CD4-positive, alpha-beta T cell (primary cell): ENCODE data around the gene ARHGEF4. TPM values are rescaled to one million over a fixed set of nuclear protein-coding genes. Genes with fewer than 3 reads are reported as not detected.

ENCODE experiments used
- ATAC-seq: fragments of 200-7000 bp; cut with Tn5 transposase; one replicate; pipeline ENCODE4 v1.10.0; 2022; ENCODE audit warnings: mild to moderate bottlenecking; ENCODE audit not compliant: poor library complexity
- CTCF ChIA-PET: fragments of 350-600 bp; sonication (Branson Sonifier 250); formaldehyde crosslinking; loops from one replicate; lab custom pipeline; 2021; ENCODE audit warnings: antibody characterized with exemption, inconsistent platforms; lab: Charles Lee
- POLR2A ChIA-PET: fragments of 350-600 bp; sonication (Branson Sonifier 250); formaldehyde crosslinking; loops from one replicate; lab custom pipeline; 2021; ENCODE audit warnings: antibody characterized with exemption, inconsistent platforms; lab: Charles Lee
- DNase-seq, 14 experiments: peaks; one replicate each; pipeline ENCODE4 v3.0.0-alpha.2; 2013 to 2020; ENCODE audit warnings: mixed read lengths in 2 of 14
- H3K27ac ChIP-seq, 2 donors: one replicate each; pipeline versions ENCODE4 v1.5.1 to v1.7.0; 2013; ENCODE audit warnings: low read length in 2 of 2, low read depth in 1 of 2, mild to moderate bottlenecking in 1 of 2
- H3K27me3 ChIP-seq, 2 experiments: 1 replicate in 1 of 2; 2 replicates in 1 of 2; pipeline versions ENCODE4 v1.6.1 to v1.7.0; 2013; ENCODE audit warnings: low read length in 2 of 2, control low read depth in 1 of 2, mild to moderate bottlenecking in 1 of 2, moderate library complexity in 1 of 2; ENCODE audit not compliant: insufficient read depth in 2 of 2, control insufficient read depth in 1 of 2
- H3K36me3 ChIP-seq: one replicate; pipeline ENCODE4 v1.6.1; 2013; ENCODE audit warnings: low read length, control low read depth; ENCODE audit not compliant: insufficient read depth
- H3K4me1 ChIP-seq: one replicate; pipeline ENCODE4 v1.6.1; 2013; ENCODE audit warnings: low read length, control low read depth; ENCODE audit not compliant: insufficient read depth
- H3K4me3 ChIP-seq: one replicate; pipeline ENCODE4 v1.5.1; 2013; ENCODE audit warnings: mild to moderate bottlenecking, low read length, moderate library complexity
- H3K9me3 ChIP-seq, 2 experiments: 1 replicate in 1 of 2; 2 replicates in 1 of 2; pipeline versions ENCODE4 v1.6.1 to v1.7.0; 2013; ENCODE audit warnings: low read length in 2 of 2, mild to moderate bottlenecking in 2 of 2, control low read depth in 1 of 2, moderate library complexity in 1 of 2; ENCODE audit not compliant: control insufficient read depth in 1 of 2, insufficient read depth in 1 of 2
- H3K27ac Mint-ChIP-seq: one replicate; pipeline ENCODE4 v1.8.0; 2020; ENCODE audit warnings: mixed read lengths
- H3K27me3 Mint-ChIP-seq: one replicate; pipeline ENCODE4 v1.8.0; 2021; ENCODE audit warnings: mixed read lengths
- H3K36me3 Mint-ChIP-seq: one replicate; pipeline ENCODE4 v1.8.0; 2021; ENCODE audit warnings: low read depth, mixed read lengths
- H3K4me1 Mint-ChIP-seq: one replicate; pipeline ENCODE4 v1.8.0; 2021; ENCODE audit warnings: low read depth, mixed read lengths
- H3K4me3 Mint-ChIP-seq: one replicate; pipeline ENCODE4 v1.8.0; 2020; ENCODE audit warnings: mild to moderate bottlenecking, mixed read lengths
- H3K9me3 Mint-ChIP-seq: one replicate; pipeline ENCODE4 v1.8.0; 2020; ENCODE audit warnings: mixed read lengths
- CTCF ChIP-seq: fragments of 200-600 bp; IDR thresholded peaks from one replicate; pipeline ENCODE4 v1.8.0; 2022; ENCODE audit warnings: antibody characterized with exemption, mild to moderate bottlenecking
- intact Hi-C, 2 experiments: fragments of 100-400 bp; cut with DNase I in 1 of 2; cut with micrococcal nuclease in 1 of 2; formaldehyde crosslinking; loops; one replicate each; pipeline versions ENCODE4 v1.15.1 to v1.9.0; 2023 to 2025; cut with DNase I, micrococcal nuclease
- total RNA-seq, 174 experiments: library from RNA in 2 of 174; stranded (reverse) in 2 of 174; gene quantifications; one replicate each; pipeline ENCODE4 v1.2.3 and lab custom pipeline; 2021 to 2026

The ARHGEF4 gene
- total RNA-seq, 2 experiments from 2014 or later, result 3.6 to 4.1 TPM

- Histone ChIP-seq H3K27me3 (no peaks in the 10 kb centered on the region), H3K4me3 (no peak overlapping the region), H3K4me1 (peaks cover 12% of the 10 kb centered on the region), H3K36me3 (no peaks in the 10 kb centered on the region), H3K9me3 (no peaks in the 10 kb centered on the region), H3K27ac (no peak overlapping the region)
- peaks cover 3% of the 10 kb centered on the region for H3K4me1 Mint-ChIP-seq
- ChIA-PET POLR2A (no interaction called here), CTCF (no interaction called here)
- intact Hi-C loops, result no loop called here
- no peak overlapping the region for H3K27ac Mint-ChIP-seq
- no peak overlapping the region for H3K4me3 Mint-ChIP-seq
- no peak for DNase-seq
- H3K36me3 Mint-ChIP-seq, result no peaks in the 10 kb centered on the region
- no peak for TF ChIP-seq CTCF
- H3K9me3 Mint-ChIP-seq, result no peaks in the 10 kb centered on the region
- H3K27me3 Mint-ChIP-seq, result peaks cover 8% of the 10 kb centered on the region
- ATAC-seq, result no peak
Measured at GRCh38 chr2:130819226-130819607, 17.5 kb upstream of the ARHGEF4 start.

GRCh38 chr2:130819608-130820278, 17.0 kb upstream of the ARHGEF4 start:
- H3K4me3 Mint-ChIP-seq, result no peak overlapping the region
- intact Hi-C loops, result loop anchor here in 1 of 2 experiments (2.0 kb wide), 1 partner anchor 21 kb away; no protein-coding TSS in a partner anchor
- ChIA-PET CTCF (no interaction called here), POLR2A (interaction anchor here (1.2 kb wide), 1 partner anchor 22 kb away, joined by 3 read pairs; no protein-coding TSS in a partner anchor)
- Histone ChIP-seq H3K27ac (no peak overlapping the region), H3K4me1 (peaks cover 17% of the 10 kb centered on the region), H3K36me3 (no peaks in the 10 kb centered on the region), H3K27me3 (no peaks in the 10 kb centered on the region), H3K4me3 (no peak overlapping the region), H3K9me3 (no peaks in the 10 kb centered on the region)
- ATAC-seq (no peak), DNase-seq (no peak)
- TF ChIP-seq CTCF, result no peak
- peaks cover 8% of the 10 kb centered on the region for H3K4me1 Mint-ChIP-seq
- H3K9me3 Mint-ChIP-seq, result no peaks in the 10 kb centered on the region
- no peaks in the 10 kb centered on the region for H3K36me3 Mint-ChIP-seq
- no peak overlapping the region for H3K27ac Mint-ChIP-seq
- H3K27me3 Mint-ChIP-seq, result peaks cover 8% of the 10 kb centered on the region

- TF ChIP-seq CTCF, result no peak
- Mint-ChIP-seq H3K4me1 (peaks cover 10% of the 10 kb centered on the region), H3K9me3 (no peaks in the 10 kb centered on the region), H3K27ac (no peak overlapping the region), H3K27me3 (peaks cover 8% of the 10 kb centered on the region), H3K36me3 (no peaks in the 10 kb centered on the region), H3K4me3 (no peak overlapping the region)
- Histone ChIP-seq H3K4me1 (peaks cover 23% of the 10 kb centered on the region), H3K9me3 (no peaks in the 10 kb centered on the region), H3K27me3 (no peaks in the 10 kb centered on the region), H3K4me3 (no peak overlapping the region), H3K27ac (no peak overlapping the region), H3K36me3 (no peaks in the 10 kb centered on the region)
- no peak for DNase-seq
- no peak for ATAC-seq
- intact Hi-C loops, result loop anchor here in 1 of 2 experiments (2.0 kb wide), 1 partner anchor 22 kb away; no protein-coding TSS in a partner anchor
- ChIA-PET POLR2A (interaction anchor here (1.2 kb wide), 1 partner anchor 23 kb away, joined by 3 read pairs; no protein-coding TSS in a partner anchor), CTCF (interaction anchor here (1.2 to 1.4 kb wide), 2 partner anchors 23 to 53 kb away, joined by 3 to 5 read pairs; no protein-coding TSS in a partner anchor)
Measured at GRCh38 chr2:130820279-130820861, 16.3 kb upstream of the ARHGEF4 start.
